Omental fat pad (tissue), 4 donors: ENCODE results near the gene MPDZ. TPM values are rescaled to one million over a fixed set of nuclear protein-coding genes. Genes with fewer than 3 reads are reported as not detected.

Experiments
- ATAC-seq: fragments of 150-250 bp; one replicate; pipeline ENCODE4 v1.9.1; 2016; ENCODE audit warnings: mild to moderate bottlenecking, moderate library complexity; ENCODE audit not compliant: low FRiP score
- DNase-seq: peaks from one replicate; pipeline ENCODE4 v3.0.0-alpha.2; 2019; ENCODE audit warnings: low spot score
- CTCF ChIP-seq, 3 donors: fragments of 450-650 bp; IDR thresholded peaks; one replicate each; pipeline ENCODE4 v1.5.1; 2016 to 2017; ENCODE audit warnings: antibody characterized with exemption in 3 of 3, mild to moderate bottlenecking in 3 of 3, moderate library complexity in 2 of 3
- total RNA-seq, 4 donors: library from RNA; depleted of rRNA; stranded (reverse); fragments of >200 nt; gene quantifications; one replicate each; pipeline ENCODE4 v1.1.0, GENCODE V29; 2016

The MPDZ gene
- total RNA-seq, 4 donors from 2014 or later, result 41.6 to 90.6 (median 77.3) TPM

- DNase-seq (no peak), ATAC-seq (no peak)
- TF ChIP-seq CTCF (IDR thresholded peaks at IDR 0.05), result no peak
Measured at GRCh38 chr9:13143281-13143680, 136.2 kb downstream of the MPDZ start.

GRCh38 chr9:13142776-13143175 lies 136.7 kb downstream of the MPDZ start:
- TF ChIP-seq CTCF (IDR thresholded peaks at IDR 0.05), result no peak
- ATAC-seq (no peak), DNase-seq (no peak)

- no peak for DNase-seq
- no peak for TF ChIP-seq CTCF (IDR thresholded peaks at IDR 0.05)
- no peak for ATAC-seq
Measured at GRCh38 chr9:13141629-13142028, 137.9 kb downstream of the MPDZ start.

GRCh38 chr9:13140843-13141592 lies 138.5 kb downstream of the MPDZ start:
- TF ChIP-seq CTCF (IDR thresholded peaks at IDR 0.05), result no peak
- ATAC-seq (no peak), DNase-seq (no peak)

- DNase-seq (no peak), ATAC-seq (no peak)
- no peak for TF ChIP-seq CTCF (IDR thresholded peaks at IDR 0.05)
Measured at GRCh38 chr9:13139641-13140171, 139.8 kb downstream of the MPDZ start.

GRCh38 chr9:13137426-13137825 lies 142.1 kb downstream of the MPDZ start:
- ATAC-seq (no peak), DNase-seq (no peak)

More at GRCh38 chr9:13137426-13137825, 142.1 kb downstream of the MPDZ start:
- TF ChIP-seq CTCF (IDR thresholded peaks at IDR 0.05), result no peak
